PC-3 (cell line): ENCODE data around the gene CRLF3. TPM values are rescaled to one million over a fixed set of nuclear protein-coding genes. Genes with fewer than 3 reads are reported as not detected.
A peak's percentile ranks its signal among the peaks of the same experiment; 100 is the strongest.

ENCODE experiments used
- ATAC-seq: fragments of 200-7000 bp; cut with Tn5 transposase; 2 replicates; pipeline ENCODE4 v1.9.1; 2020; ENCODE audit warnings: mild to moderate bottlenecking, moderate library complexity
- Bru-seq: library from RNA; stranded (reverse); fragments of 400-500 nt; gene quantifications from one replicate; lab custom pipeline; 2021; lab: Mats Ljungman, UMichigan
- BruChase-seq, 2 experiments: library from RNA; stranded (reverse); fragments of 400-500 nt; gene quantifications; one replicate each; lab custom pipeline; 2021; lab: Mats Ljungman, UMichigan
- BruUV-seq: library from RNA; stranded (reverse); fragments of 400-500 nt; replicated peaks from 2 replicates; lab custom pipeline; 2021; lab: Mats Ljungman, UMichigan
- CTCF ChIA-PET: fragments of 300-600 bp; sonication (Branson Sonifier 250); formaldehyde crosslinking; loops from one replicate; lab custom pipeline; 2022; ENCODE audit warnings: antibody characterized with exemption; lab: Charles Lee
- POLR2A ChIA-PET: fragments of 300-600 bp; sonication (Branson Sonifier 250); formaldehyde crosslinking; loops from one replicate; lab custom pipeline; 2022; ENCODE audit warnings: antibody characterized with exemption; ENCODE audit not compliant: unreplicated experiment; lab: Charles Lee
- DNase-seq: peaks from one replicate; pipeline ENCODE4 v3.0.0-alpha.2; 2015
- H2AFZ ChIP-seq: fragments of 300-600 bp; sonication (generic); 2 replicates; pipeline ENCODE4 v1.6.0; 2016; ENCODE audit warnings: antibody characterized with exemption, low read length
- H3F3A ChIP-seq: fragments of 300-600 bp; sonication (generic); one replicate; pipeline ENCODE4 v1.6.0; 2017; ENCODE audit warnings: antibody characterized with exemption, low read length, control low read depth, mild to moderate bottlenecking; ENCODE audit not compliant: unreplicated experiment
- H3K27ac ChIP-seq: fragments of 300-600 bp; sonication (generic); 2 replicates; pipeline ENCODE4 v1.5.1; 2016; ENCODE audit warnings: mild to moderate bottlenecking, low read length
- H3K27me3 ChIP-seq: fragments of 300-600 bp; sonication (generic); 2 replicates; pipeline ENCODE4 v1.6.1; 2016; ENCODE audit warnings: low read length, mixed read lengths
- H3K36me3 ChIP-seq: fragments of 300-600 bp; sonication (generic); 2 replicates; pipeline ENCODE4 v1.6.1; 2016; ENCODE audit warnings: low read depth, mixed run types, low read length, mixed read lengths
- H3K4me1 ChIP-seq: fragments of 300-600 bp; sonication (generic); 2 replicates; pipeline ENCODE4 v1.5.1; 2016; ENCODE audit warnings: low read length; ENCODE audit not compliant: insufficient read depth
- H3K4me2 ChIP-seq: fragments of 300-600 bp; sonication (generic); 2 replicates; pipeline ENCODE4 v1.6.0; 2016; ENCODE audit warnings: low read length
- H3K4me3 ChIP-seq: fragments of 300-600 bp; sonication (generic); 2 replicates; pipeline ENCODE4 v1.5.1; 2016; ENCODE audit warnings: mild to moderate bottlenecking, low read length, mixed read lengths
- H3K79me2 ChIP-seq: fragments of 300-600 bp; sonication (generic); 2 replicates; pipeline ENCODE4 v1.6.1; 2017; ENCODE audit warnings: low read length, mixed read lengths
- H3K9ac ChIP-seq: fragments of 300-600 bp; sonication (generic); 2 replicates; pipeline ENCODE4 v1.6.0; 2016; ENCODE audit warnings: mild to moderate bottlenecking, low read length
- H3K9me2 ChIP-seq: fragments of 300-600 bp; sonication (generic); replicated peaks from 2 replicates; pipeline ENCODE4 v1.6.1; 2016; ENCODE audit warnings: mixed run types, low read length, mixed read lengths
- H3K9me3 ChIP-seq: fragments of 300-600 bp; sonication (generic); 2 replicates; pipeline ENCODE4 v1.6.1; 2016; ENCODE audit warnings: low read length, mixed read lengths
- H4K20me1 ChIP-seq: fragments of 300-600 bp; sonication (generic); 2 replicates; pipeline ENCODE4 v1.6.1; 2016; ENCODE audit warnings: low read length, mixed read lengths
- EZH2 ChIP-seq: fragments of 300-600 bp; sonication (generic); IDR thresholded peaks from one replicate; pipeline ENCODE4 v1.6.1; 2017; ENCODE audit warnings: antibody characterized with exemption, mild to moderate bottlenecking, low read length; ENCODE audit not compliant: unreplicated experiment
- EZH2phosphoT487 ChIP-seq: fragments of 300-600 bp; sonication (generic); IDR thresholded peaks from 2 replicates; pipeline ENCODE4 v1.6.1; 2018; ENCODE audit warnings: mild to moderate bottlenecking, antibody characterized with exemption, low read length, borderline replicate concordance
- intact Hi-C: fragments of 100-400 bp; cut with micrococcal nuclease; formaldehyde crosslinking; loops from 2 replicates; pipeline ENCODE4 v1.9.0; 2023
- long read RNA-seq: library from polyadenylated mRNA; unstranded; transcript quantifications from one replicate; pipeline ENCODE4 v2.0.0, GENCODE V29; 2021; ENCODE audit not compliant: unreplicated experiment
- total RNA-seq: library from RNA; depleted of rRNA; stranded (reverse); fragments of >200 nt; gene quantifications from 2 replicates; pipeline ENCODE4 v1.2.3, GENCODE V29; 2014; rRNA removed
- TF ChIP-seq, protein P1 (sequence below): fragments of 300-600 bp; sonication (generic); conservative IDR thresholded peaks from 2 replicates; pipeline ENCODE4 v1.5.1; 2017; ENCODE audit warnings: antibody characterized with exemption, low read depth, mild to moderate bottlenecking, low read length

CRLF3 gene, protein sequence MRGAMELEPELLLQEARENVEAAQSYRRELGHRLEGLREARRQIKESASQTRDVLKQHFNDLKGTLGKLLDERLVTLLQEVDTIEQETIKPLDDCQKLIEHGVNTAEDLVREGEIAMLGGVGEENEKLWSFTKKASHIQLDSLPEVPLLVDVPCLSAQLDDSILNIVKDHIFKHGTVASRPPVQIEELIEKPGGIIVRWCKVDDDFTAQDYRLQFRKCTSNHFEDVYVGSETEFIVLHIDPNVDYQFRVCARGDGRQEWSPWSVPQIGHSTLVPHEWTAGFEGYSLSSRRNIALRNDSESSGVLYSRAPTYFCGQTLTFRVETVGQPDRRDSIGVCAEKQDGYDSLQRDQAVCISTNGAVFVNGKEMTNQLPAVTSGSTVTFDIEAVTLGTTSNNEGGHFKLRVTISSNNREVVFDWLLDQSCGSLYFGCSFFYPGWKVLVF
- total RNA-seq (6.6 and 9.8 TPM in 2 replicates), Bru-seq, nascent RNA (percentile 56 among the genes with signal in this experiment), BruChase-seq, experiment 1, labeled RNA remaining after a 6-hour chase (percentile 65 among the genes with signal in this experiment), BruChase-seq, experiment 2, labeled RNA remaining after a 2-hour chase (percentile 53 among the genes with signal in this experiment)
- long read RNA-seq, transcript CRLF3-201 (8 exons, 2,957 nt), result major isoform, 12 of 50 reads
- long read RNA-seq, partial matches to known transcripts, result 6 of 50 reads
- long read RNA-seq, other reads (novel, unspliced or antisense), result 32 of 50 reads

DNA sequence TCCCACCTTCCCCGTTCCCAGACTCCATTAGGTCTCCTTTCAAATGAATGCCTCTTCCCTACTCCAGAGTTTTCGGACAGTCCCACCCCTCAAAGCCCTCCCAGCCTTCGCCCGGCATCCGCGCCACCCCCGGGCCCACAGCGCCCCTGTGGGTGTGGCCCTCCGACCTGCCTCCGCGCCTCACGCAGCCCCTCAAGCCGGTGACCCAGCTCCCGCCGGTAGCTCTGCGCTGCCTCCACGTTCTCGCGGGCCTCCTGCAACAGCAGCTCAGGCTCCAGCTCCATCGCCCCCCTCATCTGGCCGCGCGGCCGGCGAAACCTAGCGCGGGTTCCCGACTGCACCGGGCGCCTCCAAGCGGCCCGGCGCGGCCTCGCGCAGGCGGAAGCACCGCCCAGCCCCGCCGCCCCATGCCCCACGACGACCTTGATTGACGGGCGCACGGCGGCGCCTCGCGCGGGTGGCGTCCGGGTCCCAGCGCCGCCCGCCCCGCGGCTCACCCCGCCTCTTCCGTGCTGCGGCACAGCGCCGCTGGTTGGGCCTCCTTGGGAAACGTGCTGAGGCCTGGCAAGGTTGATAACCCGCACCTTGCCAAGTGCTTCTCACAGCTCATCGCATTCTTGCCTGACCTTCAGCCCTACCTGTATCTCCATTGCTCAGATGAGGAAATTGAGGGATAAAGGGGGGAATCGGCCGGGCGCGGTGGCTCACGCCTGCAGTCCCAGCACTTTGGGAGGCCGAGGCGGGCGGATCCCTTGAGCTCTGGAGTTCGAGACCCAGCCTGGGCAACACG, at the start of gene CRLF3:
Gene CRLF3 (minus strand): TSS at position 337 of the 790 bp plus-strand sequence. CDS start 41 bp downstream, at position 296.
- H4K20me1 ChIP-seq, result peaks cover 3% of the 10 kb centered on the region; the same call in 1 of the 2 replicates

DNA sequence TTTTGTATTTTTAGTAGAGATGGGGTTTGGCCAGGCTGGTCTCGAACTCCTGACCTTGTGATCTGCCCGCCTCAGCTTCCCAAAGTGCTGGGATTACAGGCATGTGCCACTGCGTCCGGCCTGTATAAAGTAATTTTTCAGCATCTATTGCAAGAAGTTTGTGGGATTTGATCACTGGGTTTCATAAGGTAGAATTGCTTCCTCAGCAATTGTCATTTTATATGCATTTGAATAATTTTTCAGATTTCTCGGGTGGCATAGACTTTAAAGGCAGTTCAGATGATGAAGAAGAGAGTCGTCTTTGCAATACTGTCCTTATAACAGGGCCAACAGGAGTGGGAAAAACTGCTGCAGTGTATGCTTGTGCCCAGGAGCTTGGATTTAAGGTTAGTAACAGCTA, 44.5 kb upstream of the CRLF3 start:
- no TSS peak for BruUV-seq
- no peaks in the 10 kb centered on the region for H3K4me1 ChIP-seq
- H2AFZ ChIP-seq, result no peak overlapping the region
- CTCF ChIA-PET, result no interaction called here
- intact Hi-C loops, result no loop called here
- no peak overlapping the region for H3K27ac ChIP-seq
- no peak for ATAC-seq
- no peaks in the 10 kb centered on the region for H3K79me2 ChIP-seq
- H3K9me2 ChIP-seq, result no peaks in the 10 kb centered on the region
- POLR2A ChIA-PET, result no interaction called here
- H3K27me3 ChIP-seq, result no peaks in the 10 kb centered on the region
- no peak overlapping the region for H3K4me3 ChIP-seq
- H3K9ac ChIP-seq, result no peak overlapping the region
- no peaks in the 10 kb centered on the region; the same call in 1 of the 2 replicates for H3K36me3 ChIP-seq
- H4K20me1 ChIP-seq, result no peaks in the 10 kb centered on the region
- no peak overlapping the region for H3K4me2 ChIP-seq
- no peak for DNase-seq
- TF ChIP-seq EZH2phosphoT487 (no peak), EZH2 (no peak)
- TF ChIP-seq, protein P1, sequence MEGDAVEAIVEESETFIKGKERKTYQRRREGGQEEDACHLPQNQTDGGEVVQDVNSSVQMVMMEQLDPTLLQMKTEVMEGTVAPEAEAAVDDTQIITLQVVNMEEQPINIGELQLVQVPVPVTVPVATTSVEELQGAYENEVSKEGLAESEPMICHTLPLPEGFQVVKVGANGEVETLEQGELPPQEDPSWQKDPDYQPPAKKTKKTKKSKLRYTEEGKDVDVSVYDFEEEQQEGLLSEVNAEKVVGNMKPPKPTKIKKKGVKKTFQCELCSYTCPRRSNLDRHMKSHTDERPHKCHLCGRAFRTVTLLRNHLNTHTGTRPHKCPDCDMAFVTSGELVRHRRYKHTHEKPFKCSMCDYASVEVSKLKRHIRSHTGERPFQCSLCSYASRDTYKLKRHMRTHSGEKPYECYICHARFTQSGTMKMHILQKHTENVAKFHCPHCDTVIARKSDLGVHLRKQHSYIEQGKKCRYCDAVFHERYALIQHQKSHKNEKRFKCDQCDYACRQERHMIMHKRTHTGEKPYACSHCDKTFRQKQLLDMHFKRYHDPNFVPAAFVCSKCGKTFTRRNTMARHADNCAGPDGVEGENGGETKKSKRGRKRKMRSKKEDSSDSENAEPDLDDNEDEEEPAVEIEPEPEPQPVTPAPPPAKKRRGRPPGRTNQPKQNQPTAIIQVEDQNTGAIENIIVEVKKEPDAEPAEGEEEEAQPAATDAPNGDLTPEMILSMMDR, result no peak
- H3F3A ChIP-seq, result no peaks in the 10 kb centered on the region
- no peaks in the 10 kb centered on the region for H3K9me3 ChIP-seq

More for the DNA sequence above, at the start of gene CRLF3:
- Histone ChIP-seq H3K4me3 (peak within 1 kb of the TSS; percentile 91), H3K27ac (peak within 1 kb of the TSS; percentile 26; the same call in 1 of the 2 replicates), H3K36me3 (no peaks in the 10 kb centered on the region; the same call in 1 of the 2 replicates), H3K4me1 (peaks cover 8% of the 10 kb centered on the region; the same call in 1 of the 2 replicates), H3K9ac (peak within 1 kb of the TSS; percentile 86), H3K9me2 (no peaks in the 10 kb centered on the region), H3K9me3 (no peaks in the 10 kb centered on the region), H3K79me2 (peaks cover 48% of the 10 kb centered on the region), H3K4me2 (peak within 1 kb of the TSS; percentile 82), H3F3A (no peaks in the 10 kb centered on the region), H2AFZ (peak within 1 kb of the TSS; percentile 96), H3K27me3 (no peaks in the 10 kb centered on the region)
- DNase-seq (peak; percentile 83), ATAC-seq (peak; percentile 99)
- BruUV-seq, result no TSS peak
- ChIA-PET POLR2A (no interaction called here), CTCF (no interaction called here)
- no peak for TF ChIP-seq EZH2
- TF ChIP-seq, protein P1, result peak; percentile 56
- intact Hi-C loops, result loop anchor here (2.0 kb wide), 1 partner anchor 58 kb away; no protein-coding TSS in a partner anchor
